GM19438 (cell line): ENCODE measurements around the gene NBPF26.
"Not testable (repeated sequence)": the region's sequence is repeated elsewhere in the genome, so short reads cannot be mapped to it uniquely, and the experiment has no call there.

Source experiments
- ATAC-seq: cut with Tn5 transposase; IDR thresholded peaks from one replicate; pipeline ENCODE4 v1.9.1; 2021; ENCODE audit warnings: low read depth; ENCODE audit not compliant: unreplicated experiment

NBPF26 gene

DNA sequence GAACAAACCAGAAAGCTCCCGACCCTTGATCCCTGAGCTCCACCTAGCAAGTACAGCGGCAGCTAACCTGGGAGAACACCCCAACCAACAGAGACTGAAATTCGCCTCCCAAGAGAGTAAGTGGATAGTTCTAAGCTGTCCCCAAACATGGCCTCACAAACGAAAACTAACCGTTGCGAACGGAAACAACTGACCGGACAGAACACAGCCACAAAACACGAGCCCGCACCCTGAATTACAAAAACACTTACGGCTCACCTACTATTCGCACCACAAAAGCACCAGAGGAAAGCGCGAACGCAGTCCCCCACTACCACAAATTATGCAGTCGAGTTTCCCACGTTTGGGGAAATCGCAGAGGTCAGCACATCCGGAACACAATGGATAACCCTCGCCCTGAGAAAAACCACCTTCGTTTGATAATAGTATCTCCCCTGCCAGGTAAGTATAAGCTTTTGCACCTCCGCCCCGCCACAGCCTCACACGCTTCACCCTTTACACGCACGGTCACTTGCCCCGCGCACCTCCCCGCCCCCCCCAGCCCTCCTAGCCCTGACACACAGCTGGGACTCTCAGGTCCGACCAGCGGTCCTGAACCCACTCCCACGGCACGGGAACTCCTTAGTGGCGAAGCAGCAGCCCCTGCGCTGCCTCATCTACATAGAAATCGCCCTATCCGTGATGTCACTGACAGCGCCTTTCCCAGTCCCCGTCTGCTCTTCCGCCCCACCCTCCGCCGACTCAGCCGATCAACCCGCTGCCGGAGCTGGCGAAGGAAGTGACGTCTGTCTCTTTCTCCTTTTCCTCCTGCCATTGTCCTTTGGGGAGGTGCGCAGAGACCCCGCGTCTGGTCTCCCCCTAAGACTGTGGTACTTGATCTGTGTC, 127.0 kb downstream of the NBPF26 start:
- ATAC-seq = peak; percentile 82

DNA sequence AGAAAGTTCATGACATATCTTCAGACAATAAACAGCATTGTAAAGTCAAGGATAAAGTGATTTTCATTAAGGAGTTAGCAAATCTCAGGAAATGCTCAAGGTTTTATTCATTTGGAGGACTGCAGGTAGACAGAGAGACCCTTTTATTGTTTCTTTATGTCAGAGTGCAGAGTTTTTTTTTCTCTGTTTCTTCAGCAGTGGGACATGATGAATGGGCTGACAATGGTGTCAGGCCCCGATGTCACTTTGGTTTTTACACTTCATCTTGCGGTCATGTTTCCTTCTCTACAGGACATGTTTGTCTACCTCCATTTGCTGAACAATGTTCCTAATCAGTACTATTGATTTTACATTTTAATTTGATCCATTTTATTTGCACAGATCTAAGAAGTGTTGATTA, 134.4 kb downstream of the NBPF26 start:
- not testable (repeated sequence) for ATAC-seq

DNA sequence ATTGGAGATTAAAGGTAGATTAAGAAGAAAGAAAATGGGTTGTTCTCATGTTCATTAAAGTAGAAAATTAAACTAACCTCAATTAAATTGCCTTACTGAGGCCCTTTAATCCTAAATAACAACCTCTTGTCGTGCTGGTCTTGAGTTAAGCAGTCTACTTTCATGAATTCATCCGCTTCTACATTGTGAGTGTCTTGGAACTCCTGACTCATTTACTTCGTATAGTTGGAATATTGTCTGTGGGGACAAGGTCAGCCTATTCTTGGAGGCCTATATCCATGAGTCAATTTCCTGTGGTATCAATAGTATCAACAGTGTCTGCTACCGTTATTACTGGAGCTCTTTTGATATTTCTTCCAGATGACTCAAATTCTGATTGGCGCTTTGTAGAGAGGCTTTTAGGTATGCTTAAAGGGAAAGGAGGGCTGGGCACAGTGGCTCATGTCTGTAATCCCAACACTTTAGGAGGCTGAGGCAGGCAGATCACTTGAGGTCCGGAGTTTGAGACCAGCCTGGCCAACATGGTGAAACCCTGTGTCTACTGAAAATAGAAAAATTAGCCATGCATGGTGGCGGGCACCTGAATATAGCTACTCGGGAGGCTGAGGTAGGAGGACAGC, 136.0 kb downstream of the NBPF26 start:
- not testable (repeated sequence) for ATAC-seq

GRCh38 chr1:120878206-120878605, 154.5 kb downstream of the NBPF26 start:
- not testable (repeated sequence) for ATAC-seq

DNA sequence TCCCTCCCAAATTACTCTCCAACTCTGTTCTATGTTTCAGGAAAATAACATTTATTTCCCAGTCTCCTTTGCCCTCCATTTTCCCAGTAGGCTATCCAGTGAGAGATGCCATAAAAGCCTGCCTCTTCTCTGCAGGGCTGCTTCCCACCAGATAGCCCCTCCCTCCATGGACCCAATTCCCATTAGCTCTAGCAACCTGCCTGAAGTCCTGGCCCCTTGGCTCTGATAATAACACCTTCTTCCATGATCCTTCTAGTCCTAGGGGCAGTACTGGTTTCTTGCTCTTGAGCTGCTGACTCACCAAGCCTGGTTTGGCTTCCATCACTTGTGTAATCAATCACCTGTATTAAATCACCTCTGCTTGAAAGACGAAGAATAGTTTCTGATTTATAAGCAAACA, 156.3 kb downstream of the NBPF26 start:
- not testable (repeated sequence) for ATAC-seq

GRCh38 chr1:120881934-120882333, 158.2 kb downstream of the NBPF26 start:
- not testable (repeated sequence) for ATAC-seq
